Limb (tissue), 2 donors: ENCODE results near the gene TARM1.
"Not testable (repeated sequence)": the region's sequence is repeated elsewhere in the genome, so short reads cannot be mapped to it uniquely, and the experiment has no call there.

ENCODE experiments used
- DNase-seq, 2 donors: peaks; one replicate each; pipeline ENCODE4 v3.0.0-alpha.2; 2016; ENCODE audit errors: extremely low spot score in 2 of 2

The TARM1 gene

DNA sequence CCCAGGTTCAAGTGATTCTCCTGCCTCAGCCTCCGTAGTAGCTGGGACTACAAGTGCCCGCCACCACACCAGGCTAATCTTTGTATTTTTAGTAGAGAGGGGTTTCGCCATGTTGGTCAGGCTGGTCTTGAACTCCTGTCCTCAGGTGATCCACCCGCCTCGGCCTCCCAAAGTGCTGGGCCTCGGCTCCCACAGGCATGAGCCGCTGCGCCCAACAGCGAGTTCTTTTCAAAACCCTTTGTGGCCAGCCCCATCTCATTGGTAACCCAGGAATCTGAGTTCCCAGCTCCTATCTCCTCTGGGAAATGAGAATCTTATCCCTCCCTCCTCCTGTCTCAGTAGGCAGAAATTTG lies 18.7 kb upstream of the TARM1 start:
- DNase-seq: not testable (repeated sequence)

DNA sequence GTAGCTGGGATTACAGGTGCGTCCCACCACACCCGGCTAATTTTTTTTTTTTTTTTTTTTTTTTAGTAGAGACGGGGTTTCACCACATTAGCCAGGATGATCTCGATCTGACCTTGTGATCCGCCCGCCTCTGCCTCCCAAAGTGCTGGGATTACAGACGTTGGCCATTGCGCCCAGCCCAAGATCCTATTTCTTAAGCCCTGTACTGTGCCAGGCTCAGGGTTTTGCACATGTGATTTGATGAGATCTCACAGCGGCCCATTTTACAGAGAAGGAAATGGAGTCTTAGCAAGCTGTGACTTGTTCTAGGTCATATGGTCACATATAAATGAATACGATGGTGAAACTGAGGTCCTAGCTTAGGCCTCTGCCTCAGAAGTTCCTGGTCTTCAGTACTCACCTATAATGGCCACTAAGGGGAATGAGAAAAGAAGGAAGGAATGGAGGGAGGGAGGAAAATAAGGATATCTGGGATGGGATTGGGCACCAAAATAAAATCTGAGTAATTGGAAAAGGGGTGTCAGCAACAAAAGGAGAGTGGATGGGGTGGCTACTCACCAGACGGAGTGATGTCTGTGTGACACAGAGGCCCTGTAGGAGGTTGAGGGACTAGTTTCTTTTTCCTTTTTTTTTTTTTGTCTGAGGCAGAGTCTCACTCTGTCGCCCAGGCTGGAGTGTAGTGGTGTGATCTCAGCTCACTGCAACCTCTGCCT lies 18.2 kb upstream of the TARM1 start:
- DNase-seq: no peak

DNA sequence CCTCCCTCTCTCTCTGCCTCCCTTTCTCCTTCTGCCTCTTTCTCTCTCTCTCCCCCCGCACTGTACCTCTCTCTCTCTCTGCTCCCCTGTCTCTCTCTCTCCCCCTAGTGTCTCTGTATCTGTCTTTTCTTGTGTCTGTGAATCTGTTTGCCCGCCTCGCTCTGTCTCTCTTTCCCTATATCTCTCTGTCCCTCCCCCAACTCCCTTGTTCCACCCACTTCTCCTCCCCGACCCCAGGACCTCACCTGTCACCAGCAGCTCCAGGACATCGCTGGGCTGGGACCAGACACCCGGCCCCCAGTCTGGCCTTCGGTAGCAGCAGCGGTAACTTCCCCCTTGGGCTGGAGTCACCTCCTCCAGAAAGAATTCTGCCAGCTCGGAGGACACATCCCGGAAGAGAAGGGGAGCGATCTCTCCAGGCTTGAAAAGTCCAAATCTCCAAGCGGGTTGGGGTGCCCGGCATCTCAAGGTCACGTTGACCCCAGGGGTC lies 15.5 kb upstream of the TARM1 start:
- no peak for DNase-seq

DNA sequence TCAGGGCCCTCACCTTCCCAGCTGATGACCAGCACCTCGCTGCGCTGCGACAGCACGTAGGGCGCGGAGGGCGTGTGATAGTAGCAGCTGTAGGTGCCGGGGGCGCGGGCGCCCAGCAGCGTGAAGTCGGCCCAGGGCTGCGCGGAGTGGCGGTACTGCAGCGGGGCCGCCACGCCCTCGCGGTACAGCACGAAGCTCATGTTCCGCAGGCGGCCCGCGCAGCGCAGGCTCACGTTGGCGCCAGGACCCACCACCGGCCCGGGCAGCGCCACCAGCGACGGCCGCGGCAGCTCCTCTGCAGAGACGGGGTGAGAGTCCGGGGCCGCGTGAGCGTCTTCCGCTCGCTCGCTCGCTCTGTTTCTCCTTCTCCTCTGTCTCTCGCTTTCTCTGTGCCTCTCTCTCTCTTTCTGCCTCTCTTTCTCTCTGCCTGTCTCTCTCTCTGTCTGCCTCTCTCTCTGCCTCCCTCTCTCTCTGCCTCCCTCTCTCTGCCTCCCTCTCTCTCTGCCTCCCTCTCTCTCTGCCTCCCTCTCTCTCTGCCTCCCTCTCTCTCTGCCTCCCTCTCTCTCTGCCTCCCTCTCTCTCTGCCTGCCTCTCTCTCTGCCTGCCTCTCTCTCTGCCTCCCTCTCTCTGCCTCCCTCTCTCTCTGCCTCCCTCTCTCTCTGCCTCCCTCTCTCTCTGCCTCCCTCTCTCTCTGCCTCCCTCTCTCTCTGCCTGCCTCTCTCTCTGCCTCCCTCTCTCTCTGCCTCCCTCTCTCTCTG lies 14.9 kb upstream of the TARM1 start:
- DNase-seq: peak in 1 of 2 donors; percentile 62

DNA sequence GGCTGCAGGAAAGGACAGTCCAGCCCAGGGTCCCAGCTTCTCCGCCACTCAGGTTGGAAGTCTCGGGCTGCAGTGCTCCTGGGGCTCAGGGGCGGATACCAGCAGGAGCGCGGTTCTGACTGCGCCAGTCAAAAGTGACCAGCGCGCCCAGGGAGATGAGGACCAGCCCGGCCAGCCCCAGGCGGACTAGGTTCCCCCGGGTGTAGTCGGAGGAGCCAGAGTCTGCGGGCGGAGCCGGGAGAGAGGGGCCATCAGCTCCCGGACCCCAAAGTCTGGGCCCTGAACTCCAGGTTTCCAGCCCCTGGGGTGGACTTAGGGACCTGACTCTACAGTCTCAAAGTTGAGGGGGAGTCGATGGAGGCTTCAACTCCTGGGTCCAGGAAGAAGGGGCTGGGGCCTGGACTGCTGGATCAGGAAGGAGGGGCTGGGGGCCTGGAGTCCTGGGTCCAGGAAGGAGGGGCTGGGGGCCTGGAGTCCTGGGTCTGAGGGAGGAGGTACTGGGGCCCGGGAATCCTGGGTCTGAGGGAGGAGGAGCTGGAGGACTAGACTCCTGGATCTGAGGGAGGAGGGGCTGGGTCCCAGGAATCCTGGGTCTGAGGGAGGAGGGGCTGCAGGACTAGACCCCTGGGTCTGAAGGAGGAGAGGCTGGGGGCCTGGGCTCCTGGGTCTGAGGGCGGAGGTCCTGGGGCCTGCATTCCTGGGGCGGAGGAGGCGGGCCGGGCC lies 14.1 kb upstream of the TARM1 start:
- no peak for DNase-seq

DNA sequence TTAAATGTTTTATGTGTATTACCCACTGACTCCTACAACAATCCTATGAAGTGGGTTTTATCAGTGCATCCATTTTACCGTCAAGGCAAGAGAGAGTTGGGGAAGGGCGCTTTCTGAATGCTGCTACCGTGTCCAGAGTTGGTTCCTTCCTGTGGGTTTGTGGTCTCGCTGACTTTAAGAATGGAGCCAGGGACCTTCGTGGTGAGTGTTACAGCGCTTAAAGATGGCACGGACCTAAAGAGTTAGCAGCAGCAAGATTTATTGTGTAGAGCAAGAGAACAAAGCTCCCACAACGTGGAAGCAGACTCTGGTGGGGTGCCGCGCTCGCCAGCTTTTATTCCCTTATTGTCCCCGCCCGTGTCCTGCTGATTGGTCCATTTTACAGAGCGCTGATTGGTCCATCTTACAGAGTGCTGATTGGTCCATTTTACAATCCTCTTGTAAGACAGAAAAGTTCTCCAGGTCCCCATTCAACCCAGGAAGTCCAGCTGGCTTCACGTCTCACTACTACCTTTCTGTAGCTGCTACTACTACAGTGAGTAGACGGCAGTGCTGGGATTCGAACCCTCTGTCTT lies 13.3 kb upstream of the TARM1 start:
- no peak for DNase-seq

DNA sequence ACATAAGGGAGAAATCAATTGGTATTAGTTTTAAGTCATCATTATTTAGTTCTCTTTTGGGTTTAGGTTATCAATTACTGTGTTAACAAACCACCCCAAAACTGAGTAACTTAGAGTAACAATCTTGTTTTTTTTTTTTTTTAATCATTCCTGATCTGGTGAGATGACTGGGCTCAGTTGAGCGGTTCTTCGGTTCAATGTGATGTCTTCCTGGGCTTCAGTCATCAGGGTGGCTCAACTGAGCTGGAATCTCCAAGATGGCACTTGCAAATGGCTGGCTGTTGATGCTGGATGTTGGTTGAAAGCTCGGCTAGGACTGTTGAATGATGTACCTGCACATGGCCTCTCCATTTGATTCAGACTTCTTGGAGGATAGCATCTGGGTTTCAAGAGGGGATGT lies 3.2 kb upstream of the TARM1 start:
- no peak for DNase-seq

DNA sequence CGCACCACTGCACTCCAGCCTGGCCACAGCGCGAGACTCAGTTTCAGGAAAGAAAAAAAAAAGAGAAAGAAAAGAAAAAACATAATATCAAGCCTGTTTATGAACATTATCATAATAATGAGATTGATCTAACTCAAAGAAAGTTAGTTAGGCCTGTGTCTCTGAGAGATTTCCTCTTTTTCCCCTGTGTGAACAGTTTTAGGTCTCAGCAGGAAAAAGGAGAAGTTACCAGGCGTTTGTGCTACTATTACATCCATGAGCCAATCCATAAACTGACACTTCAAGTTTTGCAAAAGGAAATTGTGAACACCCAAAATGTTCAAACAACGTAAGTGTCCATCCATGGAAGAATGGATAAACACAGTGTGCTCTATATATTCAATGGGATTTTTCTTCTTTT lies 3.8 kb downstream of the TARM1 start:
- DNase-seq: no peak

DNA sequence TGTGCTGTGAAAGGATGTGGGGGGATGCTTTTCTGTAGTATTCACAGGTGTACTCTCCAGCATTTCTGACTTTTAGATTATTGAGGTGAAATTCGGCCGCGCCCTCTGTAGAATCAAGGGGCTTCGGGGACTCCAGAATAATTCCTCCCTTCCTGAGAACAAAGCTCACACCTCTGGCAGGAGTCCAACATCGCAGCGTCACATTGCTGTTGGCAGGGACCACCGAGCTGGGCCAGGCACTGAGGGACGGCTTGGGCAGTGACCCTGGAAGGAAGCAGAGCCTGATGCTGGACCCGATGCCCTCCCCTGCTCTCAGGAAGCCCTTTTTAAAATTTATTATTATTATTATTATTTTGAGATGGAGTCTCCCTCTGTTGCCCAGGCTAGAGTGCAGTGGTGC lies 6.3 kb downstream of the TARM1 start:
- no peak for DNase-seq

DNA sequence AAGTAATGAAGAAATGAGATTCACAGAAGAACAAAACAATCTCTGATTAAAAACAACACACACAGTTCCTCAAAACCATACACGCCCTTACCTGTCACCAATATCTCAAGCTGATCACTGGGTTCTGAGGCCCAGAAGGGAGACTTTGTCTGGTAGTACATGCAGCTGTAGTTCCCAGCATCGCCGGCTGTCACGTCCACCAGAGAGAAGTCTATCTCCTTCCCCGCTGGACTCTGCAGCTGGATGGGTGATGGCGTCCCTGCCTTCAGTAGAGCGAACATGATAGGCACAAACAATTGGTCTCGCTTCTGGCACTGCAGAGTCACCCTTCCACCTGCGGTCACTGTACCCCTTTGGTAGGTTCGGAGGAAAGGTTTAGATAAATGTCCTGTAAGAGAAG lies 7.3 kb downstream of the TARM1 start:
- DNase-seq: no peak

DNA sequence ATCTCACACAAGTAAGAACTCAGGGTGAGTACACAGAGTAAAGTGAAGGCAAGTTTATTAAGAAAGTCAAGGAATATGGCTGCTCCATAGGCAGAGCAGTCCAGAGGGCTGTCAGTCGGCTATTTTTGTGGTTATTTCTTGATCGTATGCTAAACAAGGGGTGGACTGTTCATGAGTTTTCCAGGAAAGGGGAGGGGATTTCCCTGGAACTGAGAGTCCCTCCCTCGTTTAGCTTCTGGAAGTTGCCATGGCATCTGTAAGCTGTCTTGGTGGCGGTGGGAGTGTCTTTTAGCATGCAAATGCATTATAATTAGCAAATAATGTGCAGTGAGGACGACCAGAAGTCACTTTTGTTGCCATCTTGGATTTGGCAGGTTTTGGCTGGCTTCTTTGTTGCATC lies 11.7 kb downstream of the TARM1 start:
- DNase-seq: no peak

DNA sequence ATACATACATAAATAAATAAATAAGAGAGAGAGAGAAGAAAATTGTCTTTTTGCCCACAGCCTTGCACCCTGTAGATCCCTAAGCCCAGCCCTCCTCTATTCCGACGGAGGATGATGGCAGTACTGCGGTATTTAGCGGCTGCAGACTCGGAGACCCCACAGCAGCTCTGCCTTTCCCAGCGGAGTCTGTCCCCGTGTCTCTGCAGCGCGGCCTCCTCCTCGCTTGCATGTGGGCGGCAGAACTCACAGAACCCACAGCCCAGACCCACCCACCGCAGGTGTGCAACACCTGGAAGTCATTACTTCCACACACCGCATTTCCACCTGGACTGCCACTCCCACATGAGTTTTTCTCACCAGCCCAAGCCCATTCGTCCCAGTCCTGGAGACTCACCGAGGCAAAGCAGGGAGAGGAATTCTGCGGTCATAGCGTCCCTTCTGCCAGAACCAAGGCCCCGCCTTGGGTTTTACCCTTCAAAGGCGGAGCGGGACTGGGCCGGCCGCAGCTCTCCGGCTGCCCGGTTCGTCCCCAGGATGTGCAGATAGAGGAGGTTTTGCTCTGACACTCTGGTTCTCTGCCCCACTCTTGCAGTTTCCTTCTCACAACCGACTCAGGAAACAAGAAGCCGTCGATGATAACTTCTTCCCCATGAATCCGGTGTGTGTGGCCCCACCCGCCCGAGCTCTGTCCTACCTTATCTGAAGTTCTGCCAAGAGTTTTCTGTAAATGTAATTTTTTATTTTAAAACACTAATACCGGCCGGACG lies 17.6 kb downstream of the TARM1 start, which contains the start of gene VSTM1:
VSTM1 (minus strand) TSS at position 548 of the 767 bp plus-strand sequence; CDS start at position 428, 120 bp downstream.
- DNase-seq: no peak

DNA sequence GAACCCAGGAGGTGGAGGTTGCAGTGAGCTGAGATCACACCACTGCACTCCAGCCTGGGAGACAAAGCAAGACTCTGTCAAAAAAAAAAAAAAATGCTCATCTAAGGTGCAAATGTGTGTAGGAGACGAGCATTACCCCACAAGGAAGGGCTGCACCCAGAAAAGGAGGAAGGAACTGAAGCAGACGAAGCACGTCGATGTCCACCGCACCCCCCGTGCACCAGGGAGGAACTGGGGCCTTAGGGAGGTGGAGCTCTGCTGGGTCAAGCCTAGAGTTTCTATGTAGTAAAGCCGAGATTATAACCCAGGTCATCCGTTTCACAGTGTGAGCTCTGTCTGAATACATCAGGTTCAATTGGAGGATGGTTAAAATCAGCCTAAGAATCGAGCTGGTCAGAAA lies 18.5 kb downstream of the TARM1 start:
- no peak for DNase-seq

DNA sequence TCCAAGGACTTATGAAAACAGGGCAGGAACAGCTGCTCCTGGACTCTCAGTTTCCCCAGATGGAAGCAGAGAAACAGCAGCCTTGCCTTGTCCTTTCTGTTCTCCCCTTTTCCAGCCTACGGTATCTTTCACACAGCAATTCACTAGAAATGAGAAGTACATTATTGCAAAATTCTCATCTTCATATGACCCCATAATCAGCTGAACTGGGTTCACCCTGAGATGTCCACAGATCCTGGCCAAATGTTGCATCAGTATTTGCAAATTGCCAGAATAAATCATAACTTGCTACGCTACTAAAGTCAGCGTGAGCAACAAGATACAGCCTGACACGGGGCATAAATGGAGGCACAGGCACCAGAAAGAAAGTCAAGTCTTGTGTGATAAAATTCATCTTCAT lies 33.5 kb downstream of the TARM1 start:
- DNase-seq: no peak

DNA sequence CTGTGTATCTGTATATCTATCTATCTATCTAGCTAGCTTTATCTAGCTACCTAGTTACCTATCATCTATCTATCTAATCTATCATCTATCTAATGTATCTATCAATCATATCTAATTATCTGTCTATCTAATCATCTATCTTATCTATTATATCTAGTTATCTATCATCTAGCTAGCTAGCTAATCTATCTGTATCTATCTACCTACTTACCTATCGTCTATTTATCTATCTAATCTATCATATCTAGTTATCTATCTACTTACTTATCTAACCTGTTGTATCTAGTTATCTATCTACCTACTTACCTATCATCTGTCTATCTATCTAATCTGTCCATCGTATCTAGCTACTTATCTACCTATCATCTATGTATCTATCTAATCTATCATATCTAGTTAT lies 35.4 kb downstream of the TARM1 start:
- DNase-seq: no peak

DNA sequence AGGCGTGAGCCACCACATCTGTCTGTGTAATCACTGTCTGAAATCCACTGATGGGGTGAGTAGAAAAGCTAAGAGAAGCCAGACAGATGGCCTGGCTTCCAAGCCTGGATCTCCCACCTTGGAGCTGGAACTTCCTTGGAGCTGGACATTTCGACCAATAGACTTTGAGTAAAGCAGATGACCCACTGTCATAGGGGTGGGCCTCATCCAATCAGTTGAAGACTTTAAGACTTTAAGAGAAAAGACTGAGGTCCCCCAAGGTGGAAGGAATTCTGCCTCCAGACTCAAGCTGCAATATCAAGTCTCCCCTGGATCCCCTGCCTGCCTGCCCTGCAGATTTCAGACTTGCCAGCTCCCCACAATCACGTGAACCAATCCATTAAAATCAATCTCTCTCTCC lies 38.2 kb downstream of the TARM1 start:
- no peak for DNase-seq

DNA sequence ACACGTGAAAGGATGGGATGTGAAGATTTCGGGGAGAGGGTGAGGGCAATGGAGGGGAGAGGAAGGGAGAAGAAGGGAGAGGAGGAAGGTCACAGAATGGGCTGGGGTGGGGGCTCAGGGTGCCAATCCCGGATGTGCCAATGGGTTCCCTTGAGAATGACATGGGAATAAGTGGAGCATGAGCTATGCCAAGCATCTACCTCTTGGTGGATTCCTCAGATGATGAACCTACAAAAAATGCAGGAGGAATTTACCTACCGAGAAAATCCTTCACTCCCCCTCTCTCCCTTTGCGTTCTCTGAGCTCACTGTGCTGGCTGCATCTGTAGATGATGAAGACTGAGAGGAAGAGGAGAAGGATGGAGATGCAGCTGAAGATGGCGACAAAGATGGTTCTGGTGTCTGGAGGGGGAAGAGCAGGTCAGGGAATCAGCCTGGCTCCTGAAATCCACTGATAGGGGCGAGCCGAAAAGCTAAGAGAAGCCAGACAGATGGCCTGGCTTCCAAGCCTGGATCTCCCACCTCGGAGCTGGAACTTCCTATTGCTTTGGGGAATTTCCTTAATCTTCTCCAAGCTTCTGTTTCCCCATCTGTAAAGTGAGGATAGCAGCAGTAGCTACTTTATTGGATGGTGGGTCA lies 39.1 kb downstream of the TARM1 start:
- no peak for DNase-seq

DNA sequence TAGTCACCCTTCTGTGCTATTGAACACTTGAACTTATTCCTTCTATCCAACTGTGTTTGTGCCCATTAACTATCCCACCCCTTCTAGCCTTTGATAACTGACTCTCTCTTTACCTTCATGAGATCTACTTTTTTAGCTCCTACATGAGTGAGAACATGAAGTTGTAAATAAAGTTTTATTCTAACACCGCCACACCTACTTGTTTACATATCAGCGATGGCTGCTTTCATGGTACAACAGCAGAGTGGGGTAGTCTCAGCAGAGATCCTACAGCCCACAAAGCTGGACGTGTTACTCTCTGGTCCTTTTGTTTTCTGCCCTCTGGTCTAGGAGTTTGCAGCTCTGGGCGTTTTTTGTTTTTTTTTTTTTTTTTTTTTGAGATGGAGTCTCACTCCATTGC lies 41.2 kb downstream of the TARM1 start:
- no peak for DNase-seq

DNA sequence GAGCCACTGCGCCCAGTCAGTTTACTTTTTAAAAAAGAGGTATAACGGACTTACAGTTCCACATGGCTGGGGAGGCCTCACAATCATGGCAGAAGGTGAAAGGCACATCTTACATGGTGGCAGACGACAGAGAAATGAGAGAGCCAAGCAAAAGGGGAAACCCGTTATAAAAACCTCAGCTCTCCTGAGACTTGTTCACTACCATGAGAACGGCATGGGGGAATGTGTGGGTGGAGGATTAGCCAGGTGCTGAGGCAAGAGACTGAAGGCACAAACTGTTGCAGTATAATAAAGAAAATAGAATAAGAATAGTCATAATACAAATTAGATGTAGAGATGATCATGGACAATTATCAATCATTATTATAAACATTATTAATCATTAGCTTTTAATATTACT lies 44.6 kb downstream of the TARM1 start:
- DNase-seq: not testable (repeated sequence)
